Colon (tissue), 2 donors: ENCODE measurements around the gene PRKAR1B.

ENCODE experiments used
- FAIRE-seq: peaks from 2 replicates; lab custom pipeline; 2012; peaks lifted over from hg19 to GRCh38; lab: Jason Lieb, UNC
- donor health status: control.
- donor health status: control.

Gene PRKAR1B

GRCh38 chr7:721619-722248, 5.3 kb downstream of the PRKAR1B start:
- FAIRE-seq = no peak

GRCh38 chr7:716636-717035, 10.4 kb downstream of the PRKAR1B start:
- no peak for FAIRE-seq

GRCh38 chr7:716222-716621, 10.9 kb downstream of the PRKAR1B start:
- FAIRE-seq = no peak

GRCh38 chr7:714251-714671, 12.8 kb downstream of the PRKAR1B start:
- FAIRE-seq = no peak

- no peak for FAIRE-seq
Observed at GRCh38 chr7:713488-714230, 13.4 kb downstream of the PRKAR1B start.

GRCh38 chr7:713139-713457, 14.0 kb downstream of the PRKAR1B start:
- no peak for FAIRE-seq

GRCh38 chr7:712381-713138, 14.5 kb downstream of the PRKAR1B start:
- no peak for FAIRE-seq

GRCh38 chr7:711922-712380, 15.1 kb downstream of the PRKAR1B start:
- FAIRE-seq = no peak

- no peak for FAIRE-seq
Observed at GRCh38 chr7:711093-711921, 15.8 kb downstream of the PRKAR1B start.

- no peak for FAIRE-seq
Observed at GRCh38 chr7:710161-710560, 16.9 kb downstream of the PRKAR1B start.

GRCh38 chr7:707296-708000, 19.6 kb downstream of the PRKAR1B start:
- FAIRE-seq = no peak

- FAIRE-seq = no peak
Observed at GRCh38 chr7:706721-707120, 20.4 kb downstream of the PRKAR1B start.

- no peak for FAIRE-seq
Observed at GRCh38 chr7:703049-703448, 24.0 kb downstream of the PRKAR1B start.

GRCh38 chr7:701086-701671, 25.9 kb downstream of the PRKAR1B start:
- no peak for FAIRE-seq

- FAIRE-seq = no peak
Observed at GRCh38 chr7:699476-700170, 27.5 kb downstream of the PRKAR1B start.

GRCh38 chr7:698515-699475, 28.3 kb downstream of the PRKAR1B start:
- FAIRE-seq = no peak

GRCh38 chr7:696812-697551, 30.1 kb downstream of the PRKAR1B start:
- no peak for FAIRE-seq

GRCh38 chr7:696426-696811, 30.7 kb downstream of the PRKAR1B start:
- FAIRE-seq = no peak

- FAIRE-seq = no peak
Observed at GRCh38 chr7:693280-693679, 33.8 kb downstream of the PRKAR1B start.
